ENCODE measurements around the gene HLA-DMA.

The HLA-DMA gene

GRCh38 chr6:32995448-32995847 is 42.6 kb upstream of the HLA-DMA start:
- H3K9ac ChIP-seq (ENCODE audit: low read length): no peak overlapping the region
- TF ChIP-seq EZH2phosphoT487 (conservative IDR thresholded peaks at IDR 0.05; ENCODE audit: low read length) (no peak), CTCF (IDR thresholded peaks at IDR 0.05; ENCODE audit: insufficient read depth, low read length, poor library complexity, severe bottlenecking) (no peak)
- no peaks in the 10 kb centered on the region for H3K36me3 ChIP-seq (ENCODE audit: low read length)
- H3F3A ChIP-seq (ENCODE audit: insufficient read depth): no peaks in the 10 kb centered on the region
- no peak overlapping the region for H3K27ac ChIP-seq (ENCODE audit: low read depth, low read length)
- H3K9me2 ChIP-seq (replicated peaks; ENCODE audit: insufficient read depth, low read length): no peaks in the 10 kb centered on the region
- no peak overlapping the region for H3K4me3 ChIP-seq (ENCODE audit: insufficient read depth, low read length, poor library complexity, severe bottlenecking)
- no peaks in the 10 kb centered on the region for H4K20me1 ChIP-seq (ENCODE audit: low read depth, low read length)
- no peaks in the 10 kb centered on the region for H3K79me2 ChIP-seq (ENCODE audit: insufficient read depth, low read length)
- H2AFZ ChIP-seq (ENCODE audit: low read depth, low read length, severe bottlenecking): no peak overlapping the region
- no peaks in the 10 kb centered on the region for H3K9me3 ChIP-seq (ENCODE audit: insufficient read depth, low read length)
- H3K4me2 ChIP-seq (ENCODE audit: low read depth, low read length, poor library complexity, severe bottlenecking): no peak overlapping the region
- no peaks in the 10 kb centered on the region for H3K27me3 ChIP-seq (ENCODE audit: low read length)

- Histone ChIP-seq H3K27me3 (ENCODE audit: low read length) (no peaks in the 10 kb centered on the region), H3K36me3 (ENCODE audit: low read length) (no peaks in the 10 kb centered on the region), H2AFZ (ENCODE audit: low read depth, low read length, severe bottlenecking) (no peak overlapping the region), H3K9ac (ENCODE audit: low read length) (no peak overlapping the region), H3K4me3 (ENCODE audit: insufficient read depth, low read length, poor library complexity, severe bottlenecking) (no peak overlapping the region), H3K79me2 (ENCODE audit: insufficient read depth, low read length) (no peaks in the 10 kb centered on the region), H3K9me2 (replicated peaks; ENCODE audit: insufficient read depth, low read length) (no peaks in the 10 kb centered on the region), H3F3A (ENCODE audit: insufficient read depth) (no peaks in the 10 kb centered on the region), H3K4me2 (ENCODE audit: low read depth, low read length, poor library complexity, severe bottlenecking) (no peak overlapping the region), H3K27ac (ENCODE audit: low read depth, low read length) (no peak overlapping the region), H4K20me1 (ENCODE audit: low read depth, low read length) (no peaks in the 10 kb centered on the region), H3K9me3 (ENCODE audit: insufficient read depth, low read length) (no peaks in the 10 kb centered on the region)
- no peak for TF ChIP-seq CTCF (IDR thresholded peaks at IDR 0.05; ENCODE audit: insufficient read depth, low read length, poor library complexity, severe bottlenecking)
- TF ChIP-seq EZH2phosphoT487 (conservative IDR thresholded peaks at IDR 0.05; ENCODE audit: low read length): no peak
Observed at GRCh38 chr6:32993363-32993973, 40.6 kb upstream of the HLA-DMA start.

- Histone ChIP-seq H3K27me3 (ENCODE audit: low read length) (no peaks in the 10 kb centered on the region), H3K9ac (ENCODE audit: low read length) (no peak overlapping the region), H3F3A (ENCODE audit: insufficient read depth) (no peaks in the 10 kb centered on the region; the same call in 1 of the 2 replicates), H3K36me3 (ENCODE audit: low read length) (no peaks in the 10 kb centered on the region), H3K9me3 (ENCODE audit: insufficient read depth, low read length) (no peaks in the 10 kb centered on the region), H3K27ac (ENCODE audit: low read depth, low read length) (no peak overlapping the region), H3K4me3 (ENCODE audit: insufficient read depth, low read length, poor library complexity, severe bottlenecking) (no peak overlapping the region), H4K20me1 (ENCODE audit: low read depth, low read length) (no peaks in the 10 kb centered on the region), H3K9me2 (replicated peaks; ENCODE audit: insufficient read depth, low read length) (no peaks in the 10 kb centered on the region), H2AFZ (ENCODE audit: low read depth, low read length, severe bottlenecking) (no peak overlapping the region), H3K79me2 (ENCODE audit: insufficient read depth, low read length) (no peaks in the 10 kb centered on the region), H3K4me2 (ENCODE audit: low read depth, low read length, poor library complexity, severe bottlenecking) (no peak overlapping the region)
- TF ChIP-seq CTCF (IDR thresholded peaks at IDR 0.05; ENCODE audit: insufficient read depth, low read length, poor library complexity, severe bottlenecking): no peak
- TF ChIP-seq EZH2phosphoT487 (conservative IDR thresholded peaks at IDR 0.05; ENCODE audit: low read length): no peak
Observed at GRCh38 chr6:32991972-32992371, 39.1 kb upstream of the HLA-DMA start.

All from SU-DHL-6 (cell line).